H1 (cell line): Measurements from ENCODE around the gene RSPO1. TPM values are rescaled to one million over a fixed set of nuclear protein-coding genes. Genes with fewer than 3 reads are reported as not detected.

Source experiments
- CTCF ChIA-PET: fragments of 300-600 bp; sonication (Branson Sonifier 250); formaldehyde crosslinking; loops from one replicate; lab custom pipeline; 2021; ENCODE audit not compliant: partially characterized antibody; lab: Charles Lee
- POLR2A ChIA-PET: fragments of 300-600 bp; sonication (Branson Sonifier 250); formaldehyde crosslinking; loops from one replicate; lab custom pipeline; 2021; ENCODE audit warnings: inconsistent platforms; ENCODE audit not compliant: partially characterized antibody; lab: Charles Lee
- DNase-seq, 2 experiments: peaks; one replicate each; pipeline versions ENCODE4 v3.0.0 to v3.0.0-alpha.2; 2010 to 2022; ENCODE audit warnings: low spot score in 2 of 2, low read depth in 1 of 2, mixed read lengths in 1 of 2
- FAIRE-seq: peaks from 2 replicates; lab custom pipeline; 2011; peaks lifted over from hg19 to GRCh38; lab: Jason Lieb, UNC
- H2AFZ ChIP-seq: 2 replicates; pipeline ENCODE4 v1.8.1; 2012; ENCODE audit warnings: low read length, inconsistent platforms
- H2AK5ac ChIP-seq: 2 replicates; pipeline ENCODE4 v1.6.1; 2013; ENCODE audit warnings: low read depth, low read length
- H2BK120ac ChIP-seq: replicated peaks from 2 replicates; pipeline ENCODE3; 2013; ENCODE audit warnings: low read depth, low read length, inconsistent platforms
- H2BK12ac ChIP-seq: 2 replicates; pipeline ENCODE4 v1.6.1; 2013; ENCODE audit warnings: low read depth, low read length
- H2BK15ac ChIP-seq: 2 replicates; pipeline ENCODE4 v1.6.1; 2013; ENCODE audit warnings: low read length
- H2BK20ac ChIP-seq: 2 replicates; pipeline ENCODE4 v1.6.1; 2013; ENCODE audit warnings: low read length
- H2BK5ac ChIP-seq: 2 replicates; pipeline ENCODE4 v1.6.1; 2013; ENCODE audit warnings: low read depth, low read length
- H3K14ac ChIP-seq: 2 replicates; pipeline ENCODE4 v1.6.1; 2013; ENCODE audit warnings: inconsistent platforms; ENCODE audit not compliant: insufficient read length
- H3K18ac ChIP-seq: 2 replicates; pipeline ENCODE4 v1.6.1; 2013; ENCODE audit warnings: low read length; ENCODE audit errors: extremely low read depth
- H3K23ac ChIP-seq: 2 replicates; pipeline ENCODE4 v1.6.1; 2013; ENCODE audit warnings: inconsistent platforms; ENCODE audit not compliant: insufficient read length
- H3K23me2 ChIP-seq: 2 replicates; pipeline ENCODE4 v1.6.1; 2013; ENCODE audit warnings: low read depth, low read length
- H3K27ac ChIP-seq: 2 replicates; pipeline ENCODE4 v1.6.1; 2011; ENCODE audit warnings: low read depth, low read length, inconsistent platforms
- H3K27me3 ChIP-seq, 4 experiments: replicated peaks in 1 of 4; 1 replicate in 1 of 4; 2 replicates in 3 of 4; pipeline versions ENCODE4 v1.6.1 to v1.8.1; 2011 to 2013; ENCODE audit warnings: low read length in 3 of 4, mild to moderate bottlenecking in 3 of 4, inconsistent platforms in 2 of 4, mixed read lengths in 2 of 4, moderate library complexity in 1 of 4; ENCODE audit not compliant: control insufficient read depth in 3 of 4, insufficient read depth in 3 of 4; ENCODE audit errors: extremely low read depth in 1 of 4
- H3K36me3 ChIP-seq, 4 experiments: 2 replicates each; pipeline versions ENCODE4 v1.6.1 to v1.8.1; 2011 to 2013; ENCODE audit warnings: mild to moderate bottlenecking in 4 of 4, low read length in 3 of 4, moderate library complexity in 2 of 4, control low read depth in 1 of 4, inconsistent platforms in 1 of 4; ENCODE audit not compliant: insufficient read depth in 4 of 4, control insufficient read depth in 2 of 4
- H3K4ac ChIP-seq: replicated peaks from 2 replicates; pipeline ENCODE3; 2013; ENCODE audit warnings: low read length, low read depth, mixed read lengths, inconsistent platforms; ENCODE audit not compliant: insufficient read length
- H3K4me1 ChIP-seq, 4 experiments: replicated peaks in 1 of 4; 1 replicate in 1 of 4; 2 replicates in 3 of 4; pipeline versions ENCODE4 v1.6.1 to v1.8.1; 2011 to 2013; ENCODE audit warnings: low read length in 3 of 4, inconsistent platforms in 2 of 4, mixed read lengths in 1 of 4; ENCODE audit not compliant: insufficient read depth in 4 of 4, control insufficient read depth in 3 of 4
- H3K4me2 ChIP-seq, 2 experiments: 2 replicates each; pipeline versions ENCODE4 v1.6.1 to v1.8.1; 2011 to 2013; ENCODE audit warnings: low read depth in 2 of 2, low read length in 2 of 2, control low read depth in 1 of 2, inconsistent platforms in 1 of 2, mild to moderate bottlenecking in 1 of 2; ENCODE audit not compliant: insufficient read depth in 1 of 2
- H3K4me3 ChIP-seq, 4 experiments: fragments of 200-600, 300-600 bp in 1 of 4; sonication (generic), shearing (Covaris generic), sonication (Bioruptor Twin) in 1 of 4; 2 replicates each; pipeline versions ENCODE4 v1.5.1 to v1.8.1; 2011 to 2016; ENCODE audit warnings: low read length in 4 of 4, low read depth in 3 of 4, control low read depth in 2 of 4, inconsistent platforms in 2 of 4, mild to moderate bottlenecking in 2 of 4, mixed read lengths in 1 of 4, moderate library complexity in 1 of 4; ENCODE audit not compliant: insufficient read depth in 2 of 4; ENCODE audit errors: extremely low read depth in 1 of 4
- H3K56ac ChIP-seq: replicated peaks from 2 replicates; pipeline ENCODE3; 2013; ENCODE audit warnings: low read depth, mild to moderate bottlenecking, mixed read lengths, low read length, inconsistent platforms; ENCODE audit not compliant: insufficient read length
- H3K79me1 ChIP-seq: 2 replicates; pipeline ENCODE4 v1.6.1; 2013; ENCODE audit warnings: low read depth, low read length, control low read depth
- H3K79me2 ChIP-seq, 2 experiments: 2 replicates each; pipeline versions ENCODE4 v1.6.1 to v1.8.1; 2012 to 2013; ENCODE audit warnings: low read length in 2 of 2, mild to moderate bottlenecking in 2 of 2, inconsistent platforms in 1 of 2; ENCODE audit not compliant: insufficient read depth in 2 of 2, control insufficient read depth in 1 of 2
- H3K9ac ChIP-seq, 4 experiments: replicated peaks in 1 of 4; 1 replicate in 1 of 4; 2 replicates in 3 of 4; pipeline versions ENCODE4 v1.6.1 to v1.8.1; 2011 to 2013; ENCODE audit warnings: low read depth in 3 of 4, low read length in 3 of 4, control low read depth in 2 of 4, mild to moderate bottlenecking in 2 of 4, moderate library complexity in 2 of 4, inconsistent platforms in 1 of 4; ENCODE audit errors: extremely low read depth in 1 of 4
- H3K9me3 ChIP-seq, 2 experiments: 2 replicates each; pipeline versions ENCODE4 v1.6.1 to v1.8.1; 2012 to 2013; ENCODE audit warnings: mild to moderate bottlenecking in 2 of 2, moderate library complexity in 2 of 2, control low read depth in 1 of 2, inconsistent platforms in 1 of 2, low read depth in 1 of 2, low read length in 1 of 2, mixed read lengths in 1 of 2; ENCODE audit not compliant: insufficient read depth in 2 of 2
- H4K20me1 ChIP-seq, 2 experiments: replicated peaks in 1 of 2; 2 replicates each; pipeline versions ENCODE3 to v1.8.1; 2011 to 2013; ENCODE audit warnings: inconsistent platforms in 2 of 2, low read length in 2 of 2, mild to moderate bottlenecking in 1 of 2; ENCODE audit not compliant: insufficient read depth in 2 of 2, control insufficient read depth in 1 of 2
- H4K5ac ChIP-seq: 2 replicates; pipeline ENCODE4 v1.6.1; 2013; ENCODE audit warnings: low read length, low read depth, mixed read lengths, inconsistent platforms; ENCODE audit not compliant: insufficient read length
- H4K8ac ChIP-seq: 2 replicates; pipeline ENCODE4 v1.8.0; 2013; ENCODE audit warnings: mild to moderate bottlenecking, moderate library complexity, low read length, inconsistent platforms; ENCODE audit not compliant: insufficient read depth; ENCODE audit errors: extremely low read depth
- H4K91ac ChIP-seq: replicated peaks from 2 replicates; pipeline ENCODE3; 2013; ENCODE audit warnings: low read length, mixed read lengths, inconsistent platforms; ENCODE audit not compliant: insufficient read length
- CHD2 ChIP-seq: IDR thresholded peaks from 2 replicates; pipeline ENCODE4 v1.6.1; 2012; ENCODE audit warnings: low read length, improper control_type of control experiment
- EP300 ChIP-seq, 2 experiments: IDR thresholded peaks; 1 replicate in 1 of 2; 2 replicates in 1 of 2; pipeline ENCODE4 v1.6.1; 2011 to 2012; ENCODE audit warnings: low read depth in 2 of 2, low read length in 2 of 2, mild to moderate bottlenecking in 2 of 2, borderline replicate concordance in 1 of 2, inconsistent platforms in 1 of 2, moderate library complexity in 1 of 2
- NANOG ChIP-seq: IDR thresholded peaks from 2 replicates; pipeline ENCODE4 v1.6.1; 2011; ENCODE audit warnings: low read length, low read depth, mild to moderate bottlenecking, inconsistent platforms; ENCODE audit not compliant: insufficient read depth, poor library complexity, severe bottlenecking
- TCF12 ChIP-seq: IDR thresholded peaks from 2 replicates; pipeline ENCODE4 v1.6.1; 2011; ENCODE audit warnings: low read depth, mild to moderate bottlenecking, low read length
- WGBS, 2 experiments: shearing (Covaris generic) in 1 of 2; methylation state at CpG; one replicate each; pipeline versions ENCODE4 v1.1.6 to v1.1.7; 2013 to 2015; ENCODE audit warnings: low lambda C conversion rate in 2 of 2, mixed read lengths in 2 of 2, inconsistent platforms in 1 of 2, low coverage in 1 of 2, missing lambda C conversion rate in 1 of 2; ENCODE audit not compliant: insufficient replicate concordance in 2 of 2, insufficient coverage in 1 of 2, insufficient read length in 1 of 2; ENCODE audit errors: extremely low coverage in 1 of 2, missing lambda C conversion rate in 1 of 2; 5-methylcytosine and 5-hydroxymethylcytosine counted together
- polyA plus RNA-seq, 7 experiments: library from polyadenylated mRNA; depleted of rRNA in 3 of 7; stranded (reverse) in 5 of 7; unstranded in 2 of 7; fragments of >200 nt in 5 of 7; fragments of 200-250 nt in 2 of 7; gene quantifications; 1 replicate in 5 of 7; 2 replicates in 1 of 7; 4 replicates in 1 of 7; pipeline versions ENCODE4 v1.2.1 to v1.2.3, GENCODE V29; 2011 to 2013; ENCODE audit warnings: missing spikeins in 2 of 7, mixed read lengths in 2 of 7
- total RNA-seq: library from RNA; stranded (reverse); fragmentation: NEBNext Ultra II Directional; extraction: Animal tissue kit (Norgen Biotek cat#: 25700); gene quantifications from 2 replicates; pipeline ENCODE4 v1.2.1, GENCODE V29; 2021
- TF ChIP-seq, protein P1 (sequence below): IDR thresholded peaks from 2 replicates; pipeline ENCODE4 v1.6.1; 2012; ENCODE audit warnings: inconsistent platforms
- TF ChIP-seq, protein P2 (sequence below), 3 experiments: IDR thresholded peaks; 1 replicate in 2 of 3; 2 replicates in 1 of 3; pipeline versions ENCODE4 v1.5.1 to v1.6.1; 2011; ENCODE audit warnings: low read length in 3 of 3, mild to moderate bottlenecking in 3 of 3, inconsistent platforms in 2 of 3, low read depth in 1 of 3, moderate library complexity in 1 of 3; ENCODE audit not compliant: insufficient read depth in 1 of 3; ENCODE audit errors: control extremely low read depth in 1 of 3

Gene RSPO1
- total and polyA plus RNA-seq, 2 of the 8 experiments (the other 6 are each of a cell fraction or from before 2014, with no cell fraction given): 0.39 TPM; not detected in 1

DNA sequence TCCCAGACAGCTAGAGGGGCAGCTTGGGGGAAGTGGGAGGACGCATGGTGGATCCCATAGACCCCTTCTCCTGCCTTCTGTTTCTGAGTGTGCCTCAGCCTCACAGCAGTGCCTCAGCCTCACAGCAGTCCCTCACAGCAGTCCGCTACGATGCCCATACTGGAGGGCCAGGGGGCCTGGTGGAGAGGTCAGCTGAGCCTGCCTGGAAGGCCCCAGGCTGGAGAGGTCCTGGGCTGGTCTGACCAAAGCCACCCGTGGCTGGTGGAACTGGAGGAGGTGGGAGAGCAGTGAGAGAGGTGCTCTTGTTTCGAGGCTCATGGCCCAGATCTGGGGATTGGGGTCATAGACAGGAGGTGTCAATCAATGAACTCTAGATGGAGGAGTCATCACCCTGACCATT lies 16.0 kb upstream of the RSPO1 start:
- Histone ChIP-seq H4K91ac (no peak overlapping the region), H3K23me2 (no peaks in the 10 kb centered on the region), H2BK12ac (no peak overlapping the region), H2BK120ac (no peak overlapping the region), H3K23ac (no peak overlapping the region), H4K20me1 (no peaks in the 10 kb centered on the region), H3K27ac (no peak overlapping the region), H3K36me3 (no peaks in the 10 kb centered on the region), H3K79me1 (no peaks in the 10 kb centered on the region), H3K18ac (no peak overlapping the region), H4K8ac (no peak overlapping the region), H2BK20ac (no peak overlapping the region), H3K9ac (no peak overlapping the region), H3K9me3 (no peaks in the 10 kb centered on the region), H3K4me1 (no peaks in the 10 kb centered on the region), H3K4ac (no peak overlapping the region), H2AFZ (no peak overlapping the region), H2BK15ac (no peak overlapping the region), H2AK5ac (no peak overlapping the region), H3K14ac (no peak overlapping the region), H3K4me3 (no peak overlapping the region), H3K27me3 (peaks cover 0 to 3% (median 1%) of the 10 kb centered on the region in 4 experiments; a peak in 3 of 7 replicates), H3K56ac (no peak overlapping the region), H2BK5ac (no peak overlapping the region), H4K5ac (no peak overlapping the region), H3K4me2 (no peak overlapping the region), H3K79me2 (no peaks in the 10 kb centered on the region)
- FAIRE-seq (no peak), DNase-seq (no peak)
- ChIA-PET CTCF (interaction anchor here (0.6 to 3.1 kb wide), 6 partner anchors 39 to 936 kb away, joined by 3 to 12 read pairs (median 3); no protein-coding TSS in a partner anchor), POLR2A (interaction anchor here (1.0 to 1.1 kb wide), 2 partner anchors 10 to 53 kb away, joined by 3 read pairs; no protein-coding TSS in a partner anchor)
- WGBS, 2 experiments: 73% methylated on average over 5 of the region's 5 CpGs; no CpG with 5 or more reads in 1 of the 2 experiments
- no peak for TF ChIP-seq CHD2
- TF ChIP-seq, protein P1, sequence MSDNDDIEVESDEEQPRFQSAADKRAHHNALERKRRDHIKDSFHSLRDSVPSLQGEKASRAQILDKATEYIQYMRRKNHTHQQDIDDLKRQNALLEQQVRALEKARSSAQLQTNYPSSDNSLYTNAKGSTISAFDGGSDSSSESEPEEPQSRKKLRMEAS: no peak
- TF ChIP-seq, protein P2, sequence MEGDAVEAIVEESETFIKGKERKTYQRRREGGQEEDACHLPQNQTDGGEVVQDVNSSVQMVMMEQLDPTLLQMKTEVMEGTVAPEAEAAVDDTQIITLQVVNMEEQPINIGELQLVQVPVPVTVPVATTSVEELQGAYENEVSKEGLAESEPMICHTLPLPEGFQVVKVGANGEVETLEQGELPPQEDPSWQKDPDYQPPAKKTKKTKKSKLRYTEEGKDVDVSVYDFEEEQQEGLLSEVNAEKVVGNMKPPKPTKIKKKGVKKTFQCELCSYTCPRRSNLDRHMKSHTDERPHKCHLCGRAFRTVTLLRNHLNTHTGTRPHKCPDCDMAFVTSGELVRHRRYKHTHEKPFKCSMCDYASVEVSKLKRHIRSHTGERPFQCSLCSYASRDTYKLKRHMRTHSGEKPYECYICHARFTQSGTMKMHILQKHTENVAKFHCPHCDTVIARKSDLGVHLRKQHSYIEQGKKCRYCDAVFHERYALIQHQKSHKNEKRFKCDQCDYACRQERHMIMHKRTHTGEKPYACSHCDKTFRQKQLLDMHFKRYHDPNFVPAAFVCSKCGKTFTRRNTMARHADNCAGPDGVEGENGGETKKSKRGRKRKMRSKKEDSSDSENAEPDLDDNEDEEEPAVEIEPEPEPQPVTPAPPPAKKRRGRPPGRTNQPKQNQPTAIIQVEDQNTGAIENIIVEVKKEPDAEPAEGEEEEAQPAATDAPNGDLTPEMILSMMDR (IDR thresholded peaks at IDR 0.05; ENCODE audit: control extremely low read depth in 1 of 3, insufficient read depth in 1 of 3, low read depth in 1 of 3, low read length in 3 of 3): no peak
- TF ChIP-seq NANOG: no peak
- no peak for TF ChIP-seq TCF12
- TF ChIP-seq EP300 (IDR thresholded peaks at IDR 0.05; ENCODE audit: borderline replicate concordance in 1 of 2, low read depth in 2 of 2, low read length in 2 of 2): no peak
